Fibroblast of lung (primary cell): ENCODE results near the gene OR5W2. TPM values are rescaled to one million over a fixed set of nuclear protein-coding genes. Genes with fewer than 3 reads are reported as not detected.
"Not testable (repeated sequence)": the region's sequence is repeated elsewhere in the genome, so short reads cannot be mapped to it uniquely, and the experiment has no call there.

Experiments used
- DNase-seq, 2 donors: peaks; one replicate each; pipeline versions ENCODE4 v3.0.0 to v3.0.0-alpha.2; 2010; ENCODE audit warnings: low read depth in 2 of 2
- H2AFZ ChIP-seq: 2 replicates; pipeline ENCODE4 v1.5.1; 2012; ENCODE audit warnings: low read length, control low read depth, inconsistent platforms
- H3K27ac ChIP-seq: 2 replicates; pipeline ENCODE4 v1.5.1; 2011; ENCODE audit warnings: low read length, control low read depth; ENCODE audit not compliant: insufficient read depth
- H3K27me3 ChIP-seq: 2 replicates; pipeline ENCODE4 v1.5.1; 2011; ENCODE audit warnings: mild to moderate bottlenecking, low read length; ENCODE audit not compliant: control insufficient read depth, insufficient read depth
- H3K36me3 ChIP-seq: 2 replicates; pipeline ENCODE4 v1.5.1; 2011; ENCODE audit warnings: low read length; ENCODE audit not compliant: control insufficient read depth, insufficient read depth
- H3K4me1 ChIP-seq: 2 replicates; pipeline ENCODE4 v1.5.1; 2011; ENCODE audit warnings: low read length; ENCODE audit not compliant: control insufficient read depth, insufficient read depth; ENCODE audit errors: extremely low read depth
- H3K4me2 ChIP-seq: 2 replicates; pipeline ENCODE4 v1.5.1; 2011; ENCODE audit warnings: low read length, control low read depth; ENCODE audit not compliant: insufficient read depth; ENCODE audit errors: extremely low read depth
- H3K4me3 ChIP-seq, 4 experiments: fragments of 200-600 bp in 1 of 4; sonication (generic) in 1 of 4; replicated peaks in 1 of 4; 2 replicates each; pipeline ENCODE4 v1.5.1; 2011 to 2016; ENCODE audit warnings: low read length in 4 of 4, low read depth in 3 of 4, mild to moderate bottlenecking in 3 of 4, control low read depth in 2 of 4, inconsistent platforms in 1 of 4, mixed read lengths in 1 of 4; ENCODE audit not compliant: insufficient read depth in 1 of 4; ENCODE audit errors: control extremely low read depth in 1 of 4
- H3K79me2 ChIP-seq: 2 replicates; pipeline ENCODE4 v1.5.1; 2012; ENCODE audit warnings: mild to moderate bottlenecking, low read length, inconsistent platforms; ENCODE audit not compliant: control insufficient read depth, insufficient read depth
- H3K9ac ChIP-seq: 2 replicates; pipeline ENCODE4 v1.5.1; 2011; ENCODE audit warnings: mild to moderate bottlenecking, low read length, control low read depth; ENCODE audit not compliant: insufficient read depth
- H3K9me3 ChIP-seq: 2 replicates; pipeline ENCODE4 v1.5.1; 2012; ENCODE audit warnings: low read depth, low read length; ENCODE audit not compliant: control insufficient read depth, insufficient read depth
- H4K20me1 ChIP-seq: 2 replicates; pipeline ENCODE4 v1.5.1; 2011; ENCODE audit warnings: low read length; ENCODE audit not compliant: control insufficient read depth, insufficient read depth; ENCODE audit errors: extremely low read depth
- EZH2 ChIP-seq: IDR thresholded peaks from 2 replicates; pipeline ENCODE4 v1.5.1; 2012; ENCODE audit warnings: low read length, control low read depth, mild to moderate bottlenecking; ENCODE audit errors: missing control alignments
- polyA plus RNA-seq, 2 donors: library from polyadenylated mRNA; depleted of rRNA in 1 of 2; stranded (reverse) in 1 of 2; unstranded in 1 of 2; fragments of >200 nt; gene quantifications; 2 replicates each; pipeline ENCODE4 v1.2.1, GENCODE V29; 2011 to 2012; ENCODE audit warnings: missing spikeins in 1 of 2
- total RNA-seq: library from RNA; depleted of rRNA; stranded (reverse); fragments of >200 nt; gene quantifications from 2 replicates; pipeline ENCODE4 v1.2.1, GENCODE V29; 2014
- TF ChIP-seq, protein P1 (sequence below), 2 donors: IDR thresholded peaks in 1 of 2; conservative IDR thresholded peaks in 1 of 2; 1 replicate in 1 of 2; 2 replicates in 1 of 2; pipeline ENCODE4 v1.5.1; 2011 to 2012; ENCODE audit warnings: low read length in 2 of 2, control low read depth in 1 of 2, inconsistent platforms in 1 of 2, low read depth in 1 of 2, mild to moderate bottlenecking in 1 of 2

OR5W2 gene
- total and polyA plus RNA-seq, 2 donors (not counting 1 experiment from before 2014, with no cell fraction given), result not detected

DNA sequence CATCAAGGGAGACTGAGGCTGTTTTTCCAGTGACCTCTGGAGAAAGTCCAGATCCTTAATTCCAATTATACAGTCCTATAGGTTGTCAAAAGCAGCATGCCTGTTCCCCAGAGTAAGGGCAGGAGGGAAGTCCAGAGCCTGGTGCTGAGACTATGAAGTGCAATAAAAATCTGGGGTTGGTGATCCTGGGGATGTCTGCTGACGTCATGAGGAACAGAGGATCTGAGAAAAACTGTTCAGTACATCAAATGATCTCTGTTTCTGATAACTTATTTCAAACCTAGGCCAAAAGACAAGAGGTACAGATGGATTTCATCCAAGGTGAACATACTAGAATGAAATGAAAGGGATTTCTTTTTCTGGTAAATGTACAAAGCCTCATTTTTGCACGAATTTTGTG, 12.1 kb downstream of the OR5W2 start:
- no peaks in the 10 kb centered on the region for H4K20me1 ChIP-seq
- TF ChIP-seq, protein P1, sequence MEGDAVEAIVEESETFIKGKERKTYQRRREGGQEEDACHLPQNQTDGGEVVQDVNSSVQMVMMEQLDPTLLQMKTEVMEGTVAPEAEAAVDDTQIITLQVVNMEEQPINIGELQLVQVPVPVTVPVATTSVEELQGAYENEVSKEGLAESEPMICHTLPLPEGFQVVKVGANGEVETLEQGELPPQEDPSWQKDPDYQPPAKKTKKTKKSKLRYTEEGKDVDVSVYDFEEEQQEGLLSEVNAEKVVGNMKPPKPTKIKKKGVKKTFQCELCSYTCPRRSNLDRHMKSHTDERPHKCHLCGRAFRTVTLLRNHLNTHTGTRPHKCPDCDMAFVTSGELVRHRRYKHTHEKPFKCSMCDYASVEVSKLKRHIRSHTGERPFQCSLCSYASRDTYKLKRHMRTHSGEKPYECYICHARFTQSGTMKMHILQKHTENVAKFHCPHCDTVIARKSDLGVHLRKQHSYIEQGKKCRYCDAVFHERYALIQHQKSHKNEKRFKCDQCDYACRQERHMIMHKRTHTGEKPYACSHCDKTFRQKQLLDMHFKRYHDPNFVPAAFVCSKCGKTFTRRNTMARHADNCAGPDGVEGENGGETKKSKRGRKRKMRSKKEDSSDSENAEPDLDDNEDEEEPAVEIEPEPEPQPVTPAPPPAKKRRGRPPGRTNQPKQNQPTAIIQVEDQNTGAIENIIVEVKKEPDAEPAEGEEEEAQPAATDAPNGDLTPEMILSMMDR (conservative IDR thresholded peaks at IDR 0.05 in 1 of 2, IDR thresholded peaks at IDR 0.05 in 1 of 2; ENCODE audit: low read depth in 1 of 2, low read length in 2 of 2), result no peak
- TF ChIP-seq EZH2, result no peak

DNA sequence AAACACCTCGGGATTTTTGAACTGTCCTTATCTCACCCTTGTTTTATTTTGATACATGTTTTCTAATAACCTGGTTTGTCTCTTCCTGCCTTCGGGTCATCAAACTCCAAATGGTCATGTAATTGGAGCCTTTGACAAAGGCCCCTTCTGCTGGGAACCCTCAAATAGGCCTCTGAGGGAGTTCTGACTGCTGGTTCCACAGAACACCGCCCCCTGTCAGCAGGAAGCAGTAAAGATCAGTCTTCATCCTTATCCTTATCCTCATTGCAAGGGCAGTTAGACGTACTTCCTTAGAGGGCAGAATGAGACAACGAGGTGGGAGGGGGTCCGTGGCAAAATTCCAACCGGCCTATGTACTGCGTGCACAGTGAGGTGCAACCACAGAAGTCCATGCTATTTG, 19.2 kb downstream of the OR5W2 start:
- no peak overlapping the region for H2AFZ ChIP-seq
- no peak overlapping the region for H3K9ac ChIP-seq
- no peaks in the 10 kb centered on the region for H3K4me1 ChIP-seq
- no peaks in the 10 kb centered on the region for H4K20me1 ChIP-seq
- no peak overlapping the region for H3K4me3 ChIP-seq
- H3K27ac ChIP-seq, result no peak overlapping the region
- no peak overlapping the region for H3K4me2 ChIP-seq
- no peaks in the 10 kb centered on the region for H3K9me3 ChIP-seq
- no peaks in the 10 kb centered on the region for H3K79me2 ChIP-seq
- H3K27me3 ChIP-seq, result no peaks in the 10 kb centered on the region
- no peak for TF ChIP-seq EZH2
- TF ChIP-seq, protein P1 (conservative IDR thresholded peaks at IDR 0.05 in 1 of 2, IDR thresholded peaks at IDR 0.05 in 1 of 2; ENCODE audit: low read depth in 1 of 2, low read length in 2 of 2), result no peak
- no peaks in the 10 kb centered on the region for H3K36me3 ChIP-seq
- no peak for DNase-seq

More for the DNA sequence above, 12.1 kb downstream of the OR5W2 start:
- H3K36me3 ChIP-seq, result no peaks in the 10 kb centered on the region
- DNase-seq, result no peak
- no peak overlapping the region for H2AFZ ChIP-seq
- H3K79me2 ChIP-seq, result no peaks in the 10 kb centered on the region
- H3K4me2 ChIP-seq, result no peak overlapping the region
- no peak overlapping the region for H3K9ac ChIP-seq
- no peaks in the 10 kb centered on the region for H3K4me1 ChIP-seq
- no peaks in the 10 kb centered on the region for H3K27me3 ChIP-seq
- H3K27ac ChIP-seq, result no peak overlapping the region
- H3K9me3 ChIP-seq, result no peaks in the 10 kb centered on the region
- H3K4me3 ChIP-seq, result no peak overlapping the region

DNA sequence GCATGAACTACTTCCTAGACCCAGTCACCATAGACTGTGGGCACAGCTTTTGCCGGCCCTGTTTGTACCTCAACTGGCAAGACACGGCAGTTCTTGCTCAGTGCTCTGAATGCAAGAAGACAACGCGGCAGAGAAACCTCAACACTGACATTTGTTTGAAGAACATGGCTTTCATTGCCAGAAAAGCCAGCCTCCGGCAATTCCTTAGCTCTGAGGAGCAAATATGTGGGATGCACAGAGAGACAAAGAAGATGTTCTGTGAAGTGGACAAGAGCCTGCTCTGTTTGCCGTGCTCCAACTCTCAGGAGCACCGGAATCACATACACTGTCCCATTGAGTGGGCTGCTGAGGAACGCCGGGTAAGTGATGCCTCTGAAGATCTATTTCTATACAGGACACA, 28.9 kb downstream of the OR5W2 start:
- not testable (repeated sequence) for DNase-seq, H3K9ac ChIP-seq, H2AFZ ChIP-seq, H4K20me1 ChIP-seq, H3K27me3 ChIP-seq, H3K27ac ChIP-seq, H3K4me2 ChIP-seq, H3K79me2 ChIP-seq, H3K4me3 ChIP-seq, H3K9me3 ChIP-seq, H3K4me1 ChIP-seq, H3K36me3 ChIP-seq

DNA sequence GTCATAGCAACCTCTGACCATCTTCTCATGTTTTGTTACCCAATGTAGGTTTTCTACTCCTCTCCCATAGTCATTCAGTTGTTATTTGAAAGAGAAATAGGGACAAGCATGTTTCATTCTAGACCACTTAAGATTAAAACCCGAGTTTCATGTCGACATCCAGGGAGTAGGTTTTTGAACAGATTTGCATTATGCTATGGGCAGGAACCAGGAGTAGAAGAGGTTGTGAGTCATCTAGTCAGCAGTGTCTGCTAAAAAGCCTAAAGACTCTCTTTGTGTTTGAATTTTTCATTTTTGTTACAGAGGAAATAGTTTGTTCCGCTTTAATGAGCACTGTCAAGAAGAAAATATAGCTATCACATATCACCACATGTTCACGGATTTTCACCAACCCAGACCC, 29.4 kb downstream of the OR5W2 start:
- not testable (repeated sequence) for H3K36me3 ChIP-seq, H3K9ac ChIP-seq, H3K4me3 ChIP-seq, H3K79me2 ChIP-seq, H2AFZ ChIP-seq, DNase-seq, H4K20me1 ChIP-seq, H3K27ac ChIP-seq, H3K4me2 ChIP-seq, H3K9me3 ChIP-seq, H3K27me3 ChIP-seq, H3K4me1 ChIP-seq

DNA sequence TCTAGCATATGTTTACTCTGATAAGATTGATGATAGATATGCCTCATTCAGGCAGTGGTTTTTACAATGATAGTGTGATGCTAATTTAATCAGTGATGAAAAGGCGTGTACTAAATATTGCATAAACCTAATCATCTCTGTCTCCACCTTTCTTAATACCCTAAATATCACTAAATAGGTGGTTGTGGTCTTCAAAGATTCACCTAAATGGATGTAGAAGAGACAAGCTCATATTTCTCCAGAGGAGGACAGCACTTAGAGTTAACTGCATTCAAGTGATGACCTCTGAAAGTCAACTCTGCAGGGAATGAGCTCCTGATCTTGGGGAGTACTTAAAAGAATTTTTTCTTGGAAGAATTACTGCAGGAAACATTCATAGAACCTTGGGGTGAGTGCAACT, 31.4 kb downstream of the OR5W2 start, which contains the start of gene TRIM51:
Gene TRIM51 (plus strand): TSS at position 301 of the 400 bp plus-strand sequence. CDS start 2,132 bp downstream, outside the sequence.
- H3K4me2 ChIP-seq, H3K79me2 ChIP-seq, H3K9me3 ChIP-seq, H3K4me1 ChIP-seq, H2AFZ ChIP-seq, H3K27ac ChIP-seq, DNase-seq, H3K36me3 ChIP-seq, H3K4me3 ChIP-seq, H4K20me1 ChIP-seq, H3K27me3 ChIP-seq, H3K9ac ChIP-seq: not testable (repeated sequence)
